Gastrocnemius medialis (tissue), 4 donors: ENCODE results near the gene MAD1L1. TPM values are rescaled to one million over a fixed set of nuclear protein-coding genes. Genes with fewer than 3 reads are reported as not detected.

ENCODE experiments used
- ATAC-seq, 2 donors: fragments of 150-250 bp; one replicate each; pipeline ENCODE4 v1.9.1; 2016
- DNase-seq, 2 donors: peaks; one replicate each; pipeline ENCODE4 v3.0.0-alpha.2; 2019
- H3K27ac ChIP-seq, 4 donors: fragments of 200-600 bp; sonication (generic); 1 replicate in 1 of 4; 2 replicates in 3 of 4; pipeline ENCODE4 v1.5.1; 2016 to 2018; ENCODE audit warnings: mild to moderate bottlenecking in 2 of 4, moderate library complexity in 1 of 4
- H3K27me3 ChIP-seq, 3 donors: fragments of 200-600 bp; sonication (generic) in 2 of 3; 1 replicate in 1 of 3; 2 replicates in 2 of 3; pipeline versions ENCODE4 v1.5.1 to v1.6.0; 2016 to 2019; ENCODE audit warnings: mild to moderate bottlenecking in 1 of 3, moderate library complexity in 1 of 3
- H3K36me3 ChIP-seq, 2 donors: fragments of 200-600 bp; sonication (generic) in 1 of 2; one replicate each; pipeline ENCODE4 v1.5.1; 2017 to 2018
- H3K4me1 ChIP-seq, 2 donors: fragments of 200-600 bp; sonication (generic) in 1 of 2; one replicate each; pipeline ENCODE4 v1.5.1; 2016 to 2017; ENCODE audit warnings: mild to moderate bottlenecking in 2 of 2
- H3K4me3 ChIP-seq, 4 donors: fragments of 200-600 bp; sonication (generic) in 3 of 4; 1 replicate in 1 of 4; 2 replicates in 3 of 4; pipeline ENCODE4 v1.5.1; 2016 to 2019; ENCODE audit warnings: mild to moderate bottlenecking in 2 of 4
- H3K9me3 ChIP-seq, 3 donors: fragments of 200-600 bp; sonication (generic) in 2 of 3; 1 replicate in 1 of 3; 2 replicates in 2 of 3; pipeline ENCODE4 v1.5.1; 2016 to 2019
- CTCF ChIP-seq, 5 experiments: fragments of 450-650 bp in 3 of 5; fragments of 200-600 bp in 2 of 5; sonication (generic) in 2 of 5; IDR thresholded peaks in 4 of 5; conservative IDR thresholded peaks in 1 of 5; 1 replicate in 4 of 5; 2 replicates in 1 of 5; pipeline ENCODE4 v1.5.1; 2016 to 2019; ENCODE audit warnings: antibody characterized with exemption in 5 of 5, mild to moderate bottlenecking in 3 of 5, moderate library complexity in 3 of 5
- POLR2A ChIP-seq, 2 donors: fragments of 450-650 bp; IDR thresholded peaks; one replicate each; pipeline ENCODE4 v1.6.1; 2017; ENCODE audit warnings: antibody characterized with exemption in 2 of 2, mild to moderate bottlenecking in 2 of 2, moderate library complexity in 2 of 2
- in situ Hi-C, 4 donors: fragments of 200-750 bp; cut with MboI; loops; one replicate each; pipeline versions ENCODE4 v1.15.0 to v1.8.0; 2017; ENCODE audit warnings: low sequenced_read_pairs in 4 of 4
- intact Hi-C: fragments of 100-400 bp; cut with DNase I; formaldehyde crosslinking; loops from one replicate; pipeline ENCODE4 v1.15.1; 2023; ENCODE audit warnings: low total_unique reads
- total RNA-seq, 4 donors: library from RNA; depleted of rRNA; stranded (reverse); fragments of >200 nt; gene quantifications; one replicate each; pipeline versions ENCODE4 v1.1.0 to v1.2.3, GENCODE V29; 2016

The MAD1L1 gene
- total RNA-seq, 4 donors from 2014 or later, result 19.7 to 32.4 (median 22.7) TPM

- Histone ChIP-seq H3K4me1 (no peaks in the 10 kb centered on the region), H3K4me3 (no peak overlapping the region), H3K36me3 (no peaks in the 10 kb centered on the region), H3K27ac (no peak overlapping the region), H3K9me3 (no peaks in the 10 kb centered on the region), H3K27me3 (no peaks in the 10 kb centered on the region)
- no peak for ATAC-seq
- in situ Hi-C loops (no loop called here), intact Hi-C loops (no loop called here)
- no peak for TF ChIP-seq POLR2A (IDR thresholded peaks at IDR 0.05)
- TF ChIP-seq CTCF (IDR thresholded peaks at IDR 0.05 in 4 of 5, conservative IDR thresholded peaks at IDR 0.05 in 1 of 5), result no peak
- no peak for DNase-seq
Observed at GRCh38 chr7:1859266-1860035, 373.3 kb downstream of the MAD1L1 start.

GRCh38 chr7:1858435-1859265, 374.1 kb downstream of the MAD1L1 start:
- in situ Hi-C loops, result no loop called here
- DNase-seq (no peak), ATAC-seq (no peak)
- no peaks in the 10 kb centered on the region for H3K27me3 ChIP-seq
- intact Hi-C loops, result no loop called here
- H3K4me3 ChIP-seq, result no peak overlapping the region
- H3K4me1 ChIP-seq, result peaks cover 0 to 2% of the 10 kb centered on the region in 2 donors
- H3K9me3 ChIP-seq, result no peaks in the 10 kb centered on the region
- no peak for TF ChIP-seq POLR2A (IDR thresholded peaks at IDR 0.05)
- no peak for TF ChIP-seq CTCF (IDR thresholded peaks at IDR 0.05 in 4 of 5, conservative IDR thresholded peaks at IDR 0.05 in 1 of 5)
- no peak overlapping the region for H3K27ac ChIP-seq
- H3K36me3 ChIP-seq, result no peaks in the 10 kb centered on the region

GRCh38 chr7:1857487-1858421, 375.0 kb downstream of the MAD1L1 start:
- in situ Hi-C loops, result no loop called here
- DNase-seq, result no peak
- H3K9me3 ChIP-seq, result no peaks in the 10 kb centered on the region

More at GRCh38 chr7:1857487-1858421, 375.0 kb downstream of the MAD1L1 start:
- H3K27ac ChIP-seq, result no peak overlapping the region
- ATAC-seq, result no peak
- intact Hi-C loops, result no loop called here
- no peaks in the 10 kb centered on the region for H3K36me3 ChIP-seq
- TF ChIP-seq POLR2A (IDR thresholded peaks at IDR 0.05) (no peak), CTCF (IDR thresholded peaks at IDR 0.05 in 4 of 5, conservative IDR thresholded peaks at IDR 0.05 in 1 of 5) (no peak)
- peaks cover 0 to 8% of the 10 kb centered on the region in 2 donors for H3K4me1 ChIP-seq
- no peaks in the 10 kb centered on the region for H3K27me3 ChIP-seq
- no peak overlapping the region for H3K4me3 ChIP-seq
